AG09309 (cell line): ENCODE results near the gene NPVF.

Source experiments
- DNase-seq: peaks from one replicate; pipeline ENCODE4 v3.0.0-alpha.2; 2010; ENCODE audit warnings: low read depth
- H3K4me3 ChIP-seq: 2 replicates; pipeline ENCODE4 v1.5.1; 2011; ENCODE audit warnings: mild to moderate bottlenecking, low read depth, low read length, moderate library complexity; ENCODE audit not compliant: control insufficient read depth
- TF ChIP-seq, protein P1 (sequence below): IDR thresholded peaks from 2 replicates; pipeline ENCODE4 v1.5.1; 2011; ENCODE audit warnings: mild to moderate bottlenecking, low read depth, low read length, inconsistent platforms; ENCODE audit not compliant: insufficient read depth, control insufficient read depth; ENCODE audit errors: missing control alignments

Gene NPVF

DNA sequence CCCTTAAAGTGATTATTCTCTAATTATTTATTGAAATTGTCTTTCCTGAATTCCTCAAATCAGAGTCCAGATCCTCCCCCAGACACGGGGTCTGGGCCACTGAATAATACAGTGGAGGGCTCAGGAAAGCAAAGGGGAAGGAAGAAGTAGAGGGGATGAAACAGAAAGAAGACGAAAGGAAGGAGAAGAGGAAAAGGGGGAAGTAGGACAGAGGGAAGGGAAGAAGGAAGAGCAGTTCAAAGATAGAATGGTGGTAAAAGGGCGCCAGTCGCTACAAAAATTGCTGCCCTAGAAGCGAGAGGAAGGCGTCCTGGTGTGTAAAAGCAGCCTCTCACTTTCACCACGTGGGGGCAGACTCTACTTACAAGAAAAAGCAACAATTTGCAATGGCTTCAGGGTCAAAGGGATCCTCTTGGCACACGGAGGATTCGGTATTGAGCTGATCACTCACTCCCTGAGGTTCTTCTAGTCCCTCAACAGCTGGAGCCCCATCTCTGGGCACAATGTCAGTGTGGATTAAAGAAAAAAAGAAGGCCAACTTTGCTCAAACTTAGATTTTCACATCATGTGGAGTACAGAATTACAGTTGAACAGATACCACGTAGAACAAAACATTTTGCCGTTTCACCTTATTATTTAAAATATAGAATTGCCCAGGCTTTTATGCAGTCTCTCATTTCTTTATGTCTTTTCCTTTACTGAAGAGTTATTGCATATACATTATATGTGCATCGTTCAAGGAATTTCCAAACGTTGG lies 31.4 kb upstream of the NPVF start:
- no peak overlapping the region for H3K4me3 ChIP-seq
- TF ChIP-seq, protein P1, sequence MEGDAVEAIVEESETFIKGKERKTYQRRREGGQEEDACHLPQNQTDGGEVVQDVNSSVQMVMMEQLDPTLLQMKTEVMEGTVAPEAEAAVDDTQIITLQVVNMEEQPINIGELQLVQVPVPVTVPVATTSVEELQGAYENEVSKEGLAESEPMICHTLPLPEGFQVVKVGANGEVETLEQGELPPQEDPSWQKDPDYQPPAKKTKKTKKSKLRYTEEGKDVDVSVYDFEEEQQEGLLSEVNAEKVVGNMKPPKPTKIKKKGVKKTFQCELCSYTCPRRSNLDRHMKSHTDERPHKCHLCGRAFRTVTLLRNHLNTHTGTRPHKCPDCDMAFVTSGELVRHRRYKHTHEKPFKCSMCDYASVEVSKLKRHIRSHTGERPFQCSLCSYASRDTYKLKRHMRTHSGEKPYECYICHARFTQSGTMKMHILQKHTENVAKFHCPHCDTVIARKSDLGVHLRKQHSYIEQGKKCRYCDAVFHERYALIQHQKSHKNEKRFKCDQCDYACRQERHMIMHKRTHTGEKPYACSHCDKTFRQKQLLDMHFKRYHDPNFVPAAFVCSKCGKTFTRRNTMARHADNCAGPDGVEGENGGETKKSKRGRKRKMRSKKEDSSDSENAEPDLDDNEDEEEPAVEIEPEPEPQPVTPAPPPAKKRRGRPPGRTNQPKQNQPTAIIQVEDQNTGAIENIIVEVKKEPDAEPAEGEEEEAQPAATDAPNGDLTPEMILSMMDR, result peak; percentile 89

DNA sequence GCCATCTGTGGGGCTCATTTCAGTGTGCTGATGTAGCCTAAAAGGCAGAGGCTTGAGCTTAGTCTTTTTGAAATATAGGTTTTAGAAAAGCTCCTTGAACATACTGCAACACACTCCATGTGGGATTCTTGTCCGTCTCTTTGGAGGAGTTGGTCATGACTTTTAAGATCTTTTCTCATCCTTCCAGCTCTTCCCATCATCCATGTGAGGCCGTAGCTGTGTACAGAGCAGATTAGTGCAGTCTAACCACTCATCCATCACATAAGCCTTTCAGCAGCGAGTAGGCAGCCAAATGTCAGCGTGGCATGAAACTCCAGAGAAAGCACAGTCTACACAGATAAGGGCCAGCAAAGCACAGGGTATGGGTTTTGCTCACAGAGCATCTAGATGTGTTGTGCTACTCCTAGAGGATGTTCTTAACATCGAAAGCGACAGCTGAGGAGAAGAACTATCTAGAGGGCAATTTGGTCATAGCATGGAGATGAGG lies 28.1 kb upstream of the NPVF start:
- TF ChIP-seq, protein P1, result no peak
- no peak for DNase-seq
- no peak overlapping the region for H3K4me3 ChIP-seq

More for the DNA sequence above, 31.4 kb upstream of the NPVF start:
- DNase-seq, result peak; percentile 58

DNA sequence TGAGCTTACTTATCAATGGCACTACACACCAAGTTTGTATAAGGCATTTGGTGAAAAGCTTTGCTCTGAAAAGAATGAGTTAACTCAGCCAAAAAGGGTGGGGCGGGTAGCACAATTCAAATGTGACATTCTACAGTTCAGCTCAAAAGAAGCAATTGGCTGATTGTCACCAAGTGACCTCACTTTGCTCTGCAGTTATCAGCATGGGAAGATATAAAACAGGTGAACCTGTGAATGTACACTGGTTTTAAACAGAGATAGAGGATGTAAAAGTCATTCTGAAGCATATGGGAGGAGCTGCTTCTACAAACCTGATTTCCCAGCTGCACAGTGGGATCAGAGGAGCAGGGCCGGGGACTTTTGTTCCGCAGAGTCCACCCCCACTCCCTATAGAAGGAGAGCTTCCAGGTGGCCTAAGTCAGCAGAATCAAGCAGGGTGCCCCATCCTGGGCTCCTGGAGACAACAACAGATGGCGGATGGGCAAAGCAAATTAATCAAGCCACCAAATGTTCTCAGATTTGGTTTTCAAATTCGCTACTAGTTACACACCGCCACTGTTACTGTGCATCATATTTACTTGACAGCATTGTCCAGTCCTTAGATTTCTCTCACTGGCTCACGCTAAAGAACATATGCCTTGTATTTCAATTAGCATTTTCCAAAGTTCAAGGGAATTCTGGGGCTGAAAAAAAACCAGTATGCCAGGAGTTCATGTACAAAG lies 27.5 kb upstream of the NPVF start:
- H3K4me3 ChIP-seq, result no peak overlapping the region
- TF ChIP-seq, protein P1, result no peak
- DNase-seq, result no peak

DNA sequence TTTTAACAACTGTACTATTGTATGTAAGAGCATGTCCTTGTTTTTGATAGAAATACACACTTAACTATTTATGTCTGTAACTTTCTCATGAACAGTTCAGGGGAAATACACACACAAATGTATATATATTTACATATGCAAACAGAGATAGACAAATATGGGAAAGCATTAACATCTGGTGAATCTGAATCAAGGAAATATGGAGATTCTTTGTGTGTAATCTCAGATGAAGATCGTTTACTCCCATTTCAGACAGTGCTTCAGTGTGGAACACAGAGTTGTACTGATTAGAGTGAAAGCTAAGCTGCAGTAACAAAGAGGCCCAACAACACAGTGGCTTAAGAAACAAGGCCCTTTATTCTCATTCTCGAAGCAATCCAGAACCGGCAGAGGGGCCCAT lies 26.3 kb upstream of the NPVF start:
- H3K4me3 ChIP-seq, result no peak overlapping the region
- DNase-seq, result no peak
- TF ChIP-seq, protein P1, result no peak

DNA sequence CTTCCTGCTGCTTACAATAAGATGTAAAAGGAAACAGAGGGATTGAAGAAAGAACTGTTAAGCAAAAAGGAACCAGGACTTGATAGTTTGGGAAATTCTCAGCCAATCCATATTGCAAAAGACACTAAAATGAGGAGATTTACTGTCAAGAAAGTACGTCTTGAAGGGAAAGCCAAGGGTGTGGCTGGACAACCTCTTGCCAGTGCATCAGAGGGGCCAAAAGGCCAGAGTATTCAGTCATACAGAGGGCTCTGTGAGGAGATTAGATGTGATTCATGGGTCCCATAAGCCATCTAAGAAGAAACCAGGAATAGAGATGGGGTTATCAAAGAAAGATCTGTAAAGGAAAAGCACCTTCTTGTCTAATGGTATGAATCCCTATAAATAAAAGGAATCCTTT lies 25.4 kb upstream of the NPVF start:
- H3K4me3 ChIP-seq, result no peak overlapping the region
- no peak for DNase-seq
- TF ChIP-seq, protein P1, result no peak

DNA sequence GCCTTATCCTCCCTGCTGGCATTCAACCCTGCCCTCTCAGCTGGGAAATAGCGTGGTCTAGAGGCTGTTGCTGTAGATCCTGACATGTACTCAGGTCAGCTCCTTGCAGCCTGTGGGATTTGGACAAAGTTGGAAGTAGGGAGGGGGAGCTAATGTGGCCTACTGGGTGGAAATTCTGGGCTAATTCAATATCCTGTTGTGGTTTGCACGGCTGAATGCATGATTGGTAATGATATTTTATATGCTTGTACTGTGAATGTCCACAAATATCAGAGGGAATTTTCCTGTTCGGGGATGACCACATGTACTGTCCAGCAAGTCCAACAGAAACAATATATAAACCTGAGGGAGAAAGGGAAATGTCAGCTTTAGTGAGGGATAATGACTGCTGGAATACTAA lies 22.1 kb upstream of the NPVF start:
- TF ChIP-seq, protein P1, result no peak
- no peak for DNase-seq

More for the DNA sequence above, 22.1 kb upstream of the NPVF start:
- H3K4me3 ChIP-seq, result no peak overlapping the region
